ENCODE results near the gene NTF3. TPM values are rescaled to one million over a fixed set of nuclear protein-coding genes. Genes with fewer than 3 reads are reported as not detected.

The NTF3 gene
- total RNA-seq, 1 experiment from 2014 or later = not detected

- ATAC-seq (no peak), DNase-seq (ENCODE audit: low read depth, low spot score) (no peak)
- intact Hi-C loops (cut with micrococcal nuclease; ENCODE audit: unreplicated experiment) = no loop called here
- H3K4me1 ChIP-seq (ENCODE audit: control insufficient read depth, insufficient read depth, low read length) = no peaks in the 10 kb centered on the region
- ChIA-PET CTCF (no interaction called here), POLR2A (no interaction called here)
- H3K4me3 ChIP-seq (ENCODE audit: low read depth in 2 of 2, low read length in 2 of 2) = no peak overlapping the region
- no TSS peak for BruUV-seq (replicated peaks)
- no peaks in the 10 kb centered on the region for H3K36me3 ChIP-seq (ENCODE audit: control insufficient read depth, insufficient read depth, low read length)
- no peak for TF ChIP-seq CTCF (IDR thresholded peaks at IDR 0.05)
- TF ChIP-seq POLR2AphosphoS5 (IDR thresholded peaks at IDR 0.05; ENCODE audit: low read depth, low read length) = no peak
- no peak for TF ChIP-seq TCF7L2 (IDR thresholded peaks at IDR 0.05; ENCODE audit: low read depth, low read length)
- no peak for TF ChIP-seq REST (IDR thresholded peaks at IDR 0.05; ENCODE audit: insufficient read depth in 1 of 2, low read depth in 2 of 2, low read length in 1 of 2)
- TF ChIP-seq SIN3A (IDR thresholded peaks at IDR 0.05; ENCODE audit: borderline replicate concordance, insufficient read depth, low read depth, low read length) = no peak
- no peak overlapping the region for H3K27ac ChIP-seq (ENCODE audit: low read length)
- no peaks in the 10 kb centered on the region for H3K27me3 ChIP-seq (ENCODE audit: control insufficient read depth, insufficient read depth, low read length)
- in situ Hi-C loops (cut with HindIII; ENCODE audit: low pct_unique_long_range_greater_than_20kb, low sequenced_read_pairs) = no loop called here
- no peaks in the 10 kb centered on the region for H3K9me3 ChIP-seq (ENCODE audit: control insufficient read depth, insufficient read depth, low read depth, low read length)
Observed at GRCh38 chr12:5525783-5526367, 94.0 kb downstream of the NTF3 start.

GRCh38 chr12:5533368-5533767 is 101.5 kb downstream of the NTF3 start:
- POLR2A ChIA-PET = no interaction called here

More at GRCh38 chr12:5533368-5533767, 101.5 kb downstream of the NTF3 start:
- DNase-seq (ENCODE audit: low read depth, low spot score) = no peak
- in situ Hi-C loops (cut with HindIII; ENCODE audit: low pct_unique_long_range_greater_than_20kb, low sequenced_read_pairs) (no loop called here), intact Hi-C loops (cut with micrococcal nuclease; ENCODE audit: unreplicated experiment) (no loop called here)
- Histone ChIP-seq H3K9me3 (ENCODE audit: control insufficient read depth, insufficient read depth, low read depth, low read length) (no peaks in the 10 kb centered on the region), H3K36me3 (ENCODE audit: control insufficient read depth, insufficient read depth, low read length) (no peaks in the 10 kb centered on the region), H3K27me3 (ENCODE audit: control insufficient read depth, insufficient read depth, low read length) (no peaks in the 10 kb centered on the region), H3K27ac (ENCODE audit: low read length) (no peak overlapping the region), H3K4me3 (ENCODE audit: low read depth in 2 of 2, low read length in 2 of 2) (no peak overlapping the region), H3K4me1 (ENCODE audit: control insufficient read depth, insufficient read depth, low read length) (no peaks in the 10 kb centered on the region)
- BruUV-seq (replicated peaks) = no TSS peak
- CTCF ChIA-PET = no interaction called here
- TF ChIP-seq POLR2AphosphoS5 (IDR thresholded peaks at IDR 0.05; ENCODE audit: low read depth, low read length) (no peak), CTCF (IDR thresholded peaks at IDR 0.05) (no peak), REST (IDR thresholded peaks at IDR 0.05; ENCODE audit: insufficient read depth in 1 of 2, low read depth in 2 of 2, low read length in 1 of 2) (no peak), SIN3A (IDR thresholded peaks at IDR 0.05; ENCODE audit: borderline replicate concordance, insufficient read depth, low read depth, low read length) (no peak), TCF7L2 (IDR thresholded peaks at IDR 0.05; ENCODE audit: low read depth, low read length) (no peak)
- no peak for ATAC-seq

Measured in Panc1 (cell line).